Coronary artery (tissue), 2 donors: ENCODE measurements around the gene HMX2.

Experiments
- DNase-seq: peaks from one replicate; pipeline ENCODE4 v3.0.0-alpha.2; 2017; ENCODE audit warnings: low spot score
- H3K27ac ChIP-seq, 2 donors: fragments of 200-600 bp; sonication (generic); one replicate each; pipeline ENCODE4 v1.5.1; 2016 to 2019
- H3K4me3 ChIP-seq: fragments of 200-600 bp; sonication (generic); 2 replicates; pipeline ENCODE4 v1.5.1; 2016; ENCODE audit warnings: mild to moderate bottlenecking, moderate library complexity
- CTCF ChIP-seq: fragments of 200-600 bp; sonication (generic); IDR thresholded peaks from one replicate; pipeline ENCODE4 v1.5.1; 2019; ENCODE audit warnings: antibody characterized with exemption

HMX2 gene, protein sequence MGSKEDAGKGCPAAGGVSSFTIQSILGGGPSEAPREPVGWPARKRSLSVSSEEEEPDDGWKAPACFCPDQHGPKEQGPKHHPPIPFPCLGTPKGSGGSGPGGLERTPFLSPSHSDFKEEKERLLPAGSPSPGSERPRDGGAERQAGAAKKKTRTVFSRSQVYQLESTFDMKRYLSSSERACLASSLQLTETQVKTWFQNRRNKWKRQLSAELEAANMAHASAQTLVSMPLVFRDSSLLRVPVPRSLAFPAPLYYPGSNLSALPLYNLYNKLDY

DNA sequence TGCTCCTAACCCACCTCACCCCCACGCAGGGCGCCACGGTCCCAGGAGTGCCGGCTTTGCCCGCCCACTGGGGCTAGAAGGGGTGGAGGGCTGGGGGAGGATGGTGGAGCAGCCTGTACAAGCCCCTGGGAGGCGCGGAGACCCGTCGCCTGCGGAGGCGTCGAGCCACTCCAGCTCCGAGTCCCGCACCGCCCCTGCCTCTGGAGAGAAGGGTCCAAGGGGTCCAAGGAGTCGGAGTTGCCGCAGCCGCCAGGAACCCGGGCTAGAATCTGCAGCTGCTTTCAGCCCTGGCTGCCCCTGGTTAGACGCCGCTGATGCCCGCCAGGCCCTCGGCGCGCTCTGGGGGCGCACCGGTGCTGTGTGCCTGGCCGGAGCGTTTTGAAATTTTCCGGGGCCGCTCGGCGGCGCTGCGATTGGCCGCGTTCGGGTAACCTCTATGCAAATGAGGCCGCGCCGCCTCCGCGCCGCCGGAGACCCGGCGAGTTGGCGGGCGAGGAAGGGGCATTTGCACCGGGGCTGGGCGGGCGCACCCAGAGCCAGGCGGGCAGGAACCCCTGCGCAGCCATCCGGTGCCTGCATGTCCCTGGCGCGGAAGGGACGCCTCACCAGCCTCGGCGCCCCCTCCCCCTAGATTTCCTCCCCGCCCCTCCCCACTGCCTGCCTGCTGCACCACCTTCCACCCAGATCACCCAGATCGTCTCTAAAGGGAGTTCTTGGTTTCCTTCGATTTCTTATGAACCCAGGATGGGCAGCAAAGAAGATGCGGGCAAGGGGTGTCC, at the start of gene HMX2:
TSS of gene HMX2 (plus strand) at position 502 of the 779 bp plus-strand sequence. CDS start at position 745, 243 bp downstream.
- DNase-seq = no peak
- Histone ChIP-seq H3K27ac (no peak within 1 kb of the TSS), H3K4me3 (peak within 1 kb of the TSS; percentile 49)
- no peak for TF ChIP-seq CTCF

GRCh38 chr10:123100030-123100762, 47.7 kb upstream of the HMX2 start:
- no peak overlapping the region for H3K4me3 ChIP-seq
- no peak for TF ChIP-seq CTCF
- no peak for DNase-seq
- H3K27ac ChIP-seq = no peak overlapping the region

DNA sequence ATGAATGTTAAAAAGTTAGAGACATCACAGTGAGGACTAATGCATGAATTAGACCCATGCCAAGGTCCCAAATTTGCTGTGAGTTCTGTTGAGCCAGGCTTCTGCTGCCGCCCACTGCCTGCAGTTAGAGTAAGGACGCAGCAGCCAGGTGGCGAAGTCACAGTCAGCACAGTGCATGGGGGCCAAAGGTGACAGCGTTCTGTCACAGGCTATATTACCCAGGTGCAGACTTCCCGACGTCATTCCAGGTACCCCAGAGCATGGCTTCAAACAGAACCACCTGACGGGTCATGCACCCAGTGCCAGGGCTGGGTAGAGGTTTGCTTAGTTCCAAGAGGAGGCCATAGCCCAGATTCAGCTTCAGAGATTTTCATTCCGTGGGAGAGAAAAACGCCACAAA, 46.1 kb upstream of the HMX2 start:
- no peak for DNase-seq
- Histone ChIP-seq H3K4me3 (no peak overlapping the region), H3K27ac (no peak overlapping the region)
- no peak for TF ChIP-seq CTCF

GRCh38 chr10:123102673-123103072, 45.3 kb upstream of the HMX2 start:
- no peak for DNase-seq
- no peak overlapping the region for H3K27ac ChIP-seq
- H3K4me3 ChIP-seq = no peak overlapping the region
- no peak for TF ChIP-seq CTCF

DNA sequence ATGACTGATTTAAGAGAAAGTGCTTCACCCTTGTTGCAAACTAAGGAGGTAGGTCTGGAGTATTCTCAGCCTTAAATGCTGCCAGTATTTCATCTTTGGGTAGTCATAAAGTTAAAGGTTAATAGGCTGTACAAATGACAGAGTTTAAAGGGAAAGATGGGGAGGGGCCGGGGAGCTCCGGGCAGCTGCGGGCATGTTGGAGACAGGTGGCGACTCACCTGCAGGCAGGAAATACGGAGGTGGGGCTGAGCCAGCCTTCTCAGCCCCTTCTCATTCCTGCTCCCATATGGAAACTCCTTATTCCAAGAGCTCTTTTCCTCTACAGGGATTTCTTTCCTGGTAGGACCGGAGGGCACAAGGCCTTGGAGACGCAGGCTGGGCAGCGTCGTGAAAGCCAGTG, 44.0 kb upstream of the HMX2 start:
- no peak for DNase-seq
- no peak overlapping the region for H3K4me3 ChIP-seq
- TF ChIP-seq CTCF = no peak
- H3K27ac ChIP-seq = no peak overlapping the region

DNA sequence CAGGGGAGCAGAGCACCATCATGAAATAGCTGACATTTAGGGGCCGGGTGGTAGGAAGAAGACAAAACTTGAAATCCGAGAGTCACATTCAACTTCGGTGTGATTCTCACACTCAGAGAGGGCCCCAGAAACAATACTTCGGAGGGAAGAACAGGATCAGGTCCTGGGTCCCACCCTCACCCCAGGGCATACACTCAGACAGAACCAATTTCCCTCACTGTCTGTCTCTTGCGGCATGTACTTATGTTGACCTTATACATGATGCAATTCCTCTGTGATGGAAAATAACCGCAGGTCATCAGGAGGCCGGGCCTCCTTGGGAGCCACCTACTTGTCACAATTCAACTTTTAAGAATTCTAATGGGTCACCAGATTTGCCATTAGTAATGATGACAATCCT, 38.5 kb upstream of the HMX2 start:
- Histone ChIP-seq H3K27ac (no peak overlapping the region), H3K4me3 (no peak overlapping the region)
- DNase-seq = no peak
- no peak for TF ChIP-seq CTCF
